ENCODE measurements around the gene GCDH.

Gene GCDH

GRCh38 chr19:12937927-12938778 is 47.2 kb downstream of the GCDH start, which contains the start of gene CALR:
CALR (plus strand) TSS chr19:12938609; CDS start chr19:12938680, 71 bp downstream.
- peak; percentile 97 to 99 for DNase-seq (ENCODE audit: extremely low read depth in 1 of 2, low read depth in 1 of 2)

- DNase-seq (ENCODE audit: extremely low read depth in 1 of 2, low read depth in 1 of 2): no peak
Measured at GRCh38 chr19:12938779-12939601, 48.0 kb downstream of the GCDH start.

- DNase-seq (ENCODE audit: extremely low read depth in 1 of 2, low read depth in 1 of 2): no peak
Measured at GRCh38 chr19:12939975-12940423, 49.0 kb downstream of the GCDH start.

- no peak for DNase-seq (ENCODE audit: extremely low read depth in 1 of 2, low read depth in 1 of 2)
Measured at GRCh38 chr19:12940897-12941296, 49.9 kb downstream of the GCDH start.

- DNase-seq (ENCODE audit: extremely low read depth in 1 of 2, low read depth in 1 of 2): no peak
Measured at GRCh38 chr19:12943437-12944044, 52.6 kb downstream of the GCDH start.

- DNase-seq (ENCODE audit: extremely low read depth in 1 of 2, low read depth in 1 of 2): no peak
Measured at GRCh38 chr19:12944104-12944674, 53.2 kb downstream of the GCDH start.

- peak; percentile 96 to 98 for DNase-seq (ENCODE audit: extremely low read depth in 1 of 2, low read depth in 1 of 2)
Measured at GRCh38 chr19:12945479-12946091, 54.6 kb downstream of the GCDH start, which contains the start of gene RAD23A. RAD23A (plus strand) TSS chr19:12945862; CDS start chr19:12945949, 87 bp downstream.

GRCh38 chr19:12946092-12946721 is 55.2 kb downstream of the GCDH start:
- peak in 1 of 2 donors; percentile 47 for DNase-seq (ENCODE audit: extremely low read depth in 1 of 2, low read depth in 1 of 2)

GRCh38 chr19:12946731-12947496 is 56.0 kb downstream of the GCDH start:
- no peak for DNase-seq (ENCODE audit: extremely low read depth in 1 of 2, low read depth in 1 of 2)

GRCh38 chr19:12947702-12948611 is 57.0 kb downstream of the GCDH start:
- DNase-seq (ENCODE audit: extremely low read depth in 1 of 2, low read depth in 1 of 2): no peak

- no peak for DNase-seq (ENCODE audit: extremely low read depth in 1 of 2, low read depth in 1 of 2)
Measured at GRCh38 chr19:12948612-12949362, 57.8 kb downstream of the GCDH start.

Measured in stimulated activated CD8-positive, alpha-beta memory T cell treated with anti-CD3 and anti-CD28 coated beads, Interleukin-7, amount 100 ng/mL, for 48 hours (primary cell).